Measurements from ENCODE around the gene OR7C1.
"Not testable (repeated sequence)": the region's sequence is repeated elsewhere in the genome, so short reads cannot be mapped to it uniquely, and the experiment has no call there.

GRCh38 chr19:14784730-14785101 lies 50.3 kb downstream of the OR7C1 start:
- not testable (repeated sequence) for TF ChIP-seq YY1 (IDR thresholded peaks at IDR 0.05; ENCODE audit: low read depth, low read length); CTCF (IDR thresholded peaks at IDR 0.05 in 2 of 3, conservative IDR thresholded peaks at IDR 0.05 in 1 of 3; ENCODE audit: control insufficient read depth in 2 of 3, extremely low read depth in 1 of 3, insufficient read depth in 1 of 3, low read depth in 3 of 3, low read length in 3 of 3); FOXK2 (IDR thresholded peaks at IDR 0.05); BMI1 (IDR thresholded peaks at IDR 0.05; ENCODE audit: borderline replicate concordance); TAF1 (IDR thresholded peaks at IDR 0.05; ENCODE audit: borderline replicate concordance, low read depth, low read length); POLR2A (IDR thresholded peaks at IDR 0.05; ENCODE audit: low read depth, low read length); REST (IDR thresholded peaks at IDR 0.05; ENCODE audit: low read depth, low read length); EZH2 (IDR thresholded peaks at IDR 0.05; ENCODE audit: borderline replicate concordance, control insufficient read depth, low read depth, low read length)
- peak; percentile 68; the same call in 1 of the 2 replicates for TF ChIP-seq NFIC (IDR thresholded peaks at IDR 0.05; ENCODE audit: low read depth, low read length)
- TF ChIP-seq EED (IDR thresholded peaks at IDR 0.05; ENCODE audit: low read depth): peak; percentile 46; the same call in 1 of the 2 replicates

All from GM12878 (cell line).